GM21737 (cell line): ENCODE data around the gene SMPDL3A.

Experiments
- ATAC-seq: cut with Tn5 transposase; IDR thresholded peaks from one replicate; pipeline ENCODE4 v1.9.1; 2021; ENCODE audit warnings: mild to moderate bottlenecking, moderate library complexity; ENCODE audit not compliant: unreplicated experiment

Gene SMPDL3A

GRCh38 chr6:122800906-122801305 lies 11.8 kb downstream of the SMPDL3A start:
- ATAC-seq, result no peak

- ATAC-seq, result no peak
These were observed 12.3 kb downstream of the SMPDL3A start for GRCh38 chr6:122801397-122801796.

GRCh38 chr6:122803171-122803661 lies 14.2 kb downstream of the SMPDL3A start:
- ATAC-seq, result no peak

GRCh38 chr6:122804962-122805485 lies 16.0 kb downstream of the SMPDL3A start:
- ATAC-seq, result no peak

GRCh38 chr6:122806291-122806690 lies 17.2 kb downstream of the SMPDL3A start:
- ATAC-seq, result no peak

GRCh38 chr6:122808121-122808885 lies 19.2 kb downstream of the SMPDL3A start:
- no peak for ATAC-seq

GRCh38 chr6:122809001-122809400 lies 19.9 kb downstream of the SMPDL3A start:
- no peak for ATAC-seq

- no peak for ATAC-seq
These were observed 20.6 kb downstream of the SMPDL3A start for GRCh38 chr6:122809691-122810090.

GRCh38 chr6:122810189-122810588 lies 21.1 kb downstream of the SMPDL3A start:
- no peak for ATAC-seq

GRCh38 chr6:122817358-122817757 lies 28.3 kb downstream of the SMPDL3A start:
- no peak for ATAC-seq

GRCh38 chr6:122817766-122818165 lies 28.7 kb downstream of the SMPDL3A start:
- ATAC-seq, result no peak

GRCh38 chr6:122818866-122819265 lies 29.8 kb downstream of the SMPDL3A start:
- ATAC-seq, result no peak

- no peak for ATAC-seq
These were observed 32.0 kb downstream of the SMPDL3A start for GRCh38 chr6:122821095-122821494.

- ATAC-seq, result no peak
These were observed 36.1 kb downstream of the SMPDL3A start for GRCh38 chr6:122825163-122825562.

- no peak for ATAC-seq
These were observed 40.4 kb downstream of the SMPDL3A start for GRCh38 chr6:122829456-122829855.

- no peak for ATAC-seq
These were observed 42.5 kb downstream of the SMPDL3A start for GRCh38 chr6:122831511-122831910.

- no peak for ATAC-seq
These were observed 43.4 kb downstream of the SMPDL3A start for GRCh38 chr6:122832459-122832858.

- ATAC-seq, result no peak
These were observed 44.0 kb downstream of the SMPDL3A start for GRCh38 chr6:122833021-122833491.

- ATAC-seq, result no peak
These were observed 49.2 kb downstream of the SMPDL3A start for GRCh38 chr6:122838060-122838780.

- ATAC-seq, result no peak
These were observed 50.4 kb downstream of the SMPDL3A start for GRCh38 chr6:122839472-122839871.

GRCh38 chr6:122839906-122840305 lies 50.8 kb downstream of the SMPDL3A start:
- ATAC-seq, result no peak

- no peak for ATAC-seq
These were observed 56.4 kb downstream of the SMPDL3A start for GRCh38 chr6:122845464-122845863.
